ENCODE data around the gene SYNRG. TPM values are rescaled to one million over a fixed set of nuclear protein-coding genes. Genes with fewer than 3 reads are reported as not detected.
"Not testable (repeated sequence)": the region's sequence is repeated elsewhere in the genome, so short reads cannot be mapped to it uniquely, and the experiment has no call there.

The SYNRG gene
- total RNA-seq, 2 experiments from 2014 or later: 90.8 to 122 TPM

GRCh38 chr17:37616430-37616829, 7.2 kb upstream of the SYNRG start:
- CTCF ChIA-PET; H3K9me3 Mint-ChIP-seq (ENCODE audit: low read depth); H3K4me1 Mint-ChIP-seq; DNase-seq; H3K27me3 Mint-ChIP-seq; H3K4me3 Mint-ChIP-seq; H3K27ac Mint-ChIP-seq; ATAC-seq: not testable (repeated sequence)
- peaks cover 34% of the 10 kb centered on the region for H3K36me3 Mint-ChIP-seq

GRCh38 chr17:37614823-37615222, 5.6 kb upstream of the SYNRG start:
- ATAC-seq: no peak
- Mint-ChIP-seq H3K4me1 (peaks cover 6% of the 10 kb centered on the region), H3K9me3 (ENCODE audit: low read depth) (no peaks in the 10 kb centered on the region), H3K36me3 (peaks cover 23% of the 10 kb centered on the region), H3K27ac (no peak overlapping the region), H3K27me3 (no peaks in the 10 kb centered on the region), H3K4me3 (no peak overlapping the region)
- no peak for DNase-seq
- CTCF ChIA-PET: no interaction called here

- no peak overlapping the region for H3K27ac Mint-ChIP-seq
- no peaks in the 10 kb centered on the region for H3K9me3 Mint-ChIP-seq (ENCODE audit: low read depth)
- no peaks in the 10 kb centered on the region for H3K27me3 Mint-ChIP-seq
- H3K36me3 Mint-ChIP-seq: peaks cover 23% of the 10 kb centered on the region
- CTCF ChIA-PET: interaction anchor here (1.6 kb wide), 1 partner anchor 25 kb away, joined by 4 read pairs; no protein-coding TSS in a partner anchor
- DNase-seq: no peak
- no peak for ATAC-seq
- peaks cover 10% of the 10 kb centered on the region for H3K4me1 Mint-ChIP-seq
- H3K4me3 Mint-ChIP-seq: no peak overlapping the region
These were observed 5.2 kb upstream of the SYNRG start for GRCh38 chr17:37614391-37614790.

- Mint-ChIP-seq H3K27me3 (no peaks in the 10 kb centered on the region), H3K27ac (no peak overlapping the region)
- CTCF ChIA-PET: interaction anchor here (0.8 to 4.2 kb wide), 4 partner anchors 10 to 204 kb away, joined by 3 to 16 read pairs (median 8); no protein-coding TSS in a partner anchor
These were observed 1.8 kb upstream of the SYNRG start for GRCh38 chr17:37610971-37611370.

DNA sequence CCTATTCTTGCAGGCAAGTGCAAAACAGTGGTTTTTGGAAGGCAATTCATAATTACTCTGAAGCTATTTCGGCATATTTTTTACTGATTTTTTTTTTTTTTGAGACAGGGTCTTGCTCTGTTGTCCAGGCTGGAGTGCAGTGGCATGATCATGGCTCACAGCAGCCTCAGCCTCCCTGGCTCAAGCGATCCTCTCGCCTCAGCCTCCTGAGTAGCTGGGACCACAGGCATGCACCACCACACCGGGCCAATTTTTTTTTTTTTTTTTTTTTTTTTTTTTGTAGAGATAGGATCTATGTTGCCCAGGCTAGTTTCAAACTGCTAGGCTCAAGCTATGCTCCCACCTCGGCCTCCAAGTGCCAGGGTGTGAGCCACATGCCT, 813 bp upstream of the SYNRG start:
- Mint-ChIP-seq H3K4me3 (peak overlapping the region; percentile 79), H3K36me3 (peaks cover 23% of the 10 kb centered on the region), H3K27ac (peak overlapping the region; percentile 87), H3K4me1 (peaks cover 29% of the 10 kb centered on the region)
- H3K9me3 Mint-ChIP-seq (ENCODE audit: low read depth); DNase-seq; ATAC-seq; H3K27me3 Mint-ChIP-seq: not testable (repeated sequence)
- CTCF ChIA-PET: interaction anchor here (0.7 to 4.2 kb wide), 15 partner anchors 9 to 237 kb away, joined by 3 to 16 read pairs (median 5); partner anchors contain the start of gene DDX52

More at GRCh38 chr17:37610971-37611370, 1.8 kb upstream of the SYNRG start:
- H3K4me1 Mint-ChIP-seq: peaks cover 20% of the 10 kb centered on the region
- no peak for DNase-seq
- ATAC-seq: no peak
- H3K9me3 Mint-ChIP-seq (ENCODE audit: low read depth): no peaks in the 10 kb centered on the region
- H3K4me3 Mint-ChIP-seq: no peak overlapping the region
- peaks cover 17% of the 10 kb centered on the region for H3K36me3 Mint-ChIP-seq

DNA sequence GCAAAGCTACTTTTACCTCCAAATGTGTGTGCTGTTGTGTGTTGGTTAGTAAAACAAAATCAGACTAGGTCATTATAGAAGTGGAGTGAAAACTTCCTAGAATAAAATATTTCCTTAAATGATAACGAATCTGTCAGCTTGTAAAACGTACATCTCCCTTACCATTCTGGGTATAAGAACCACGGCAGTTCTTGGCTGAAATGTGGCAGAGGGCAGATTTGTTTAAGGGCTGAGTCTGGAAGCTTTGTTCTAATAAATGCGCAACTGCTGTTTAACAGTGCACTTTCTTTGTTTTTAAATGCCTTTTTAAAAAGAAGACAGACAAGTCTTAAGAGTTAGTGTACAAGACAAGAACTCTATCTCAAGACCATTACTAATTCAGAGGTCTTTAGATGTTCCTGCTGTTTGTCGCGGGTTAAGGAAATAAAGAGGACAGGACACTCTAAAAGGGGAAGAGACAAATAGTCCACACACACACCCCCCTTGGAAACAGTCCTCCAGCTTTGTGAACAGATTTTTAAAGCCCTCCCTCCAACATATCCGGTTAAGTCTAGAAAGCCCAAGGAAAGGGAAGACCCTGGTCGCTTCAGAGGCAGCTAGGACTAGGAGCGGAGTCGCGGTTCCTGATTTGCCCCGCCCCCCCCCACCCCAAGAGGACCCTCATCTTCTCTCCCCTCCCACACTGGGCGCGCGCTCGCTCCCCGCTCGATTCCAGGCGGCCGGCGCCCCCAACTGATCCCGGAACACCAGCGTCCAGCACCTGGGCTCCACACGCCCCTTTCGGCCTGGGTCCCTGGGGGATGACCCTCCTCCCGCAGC, 658 bp downstream of the SYNRG start:
- DNase-seq: no peak
- peak; percentile 5 for ATAC-seq

GRCh38 chr17:37607637-37608331, 1.4 kb downstream of the SYNRG start:
- H3K4me1 Mint-ChIP-seq: peaks cover 50% of the 10 kb centered on the region
- peak overlapping the region; percentile 79 for H3K4me3 Mint-ChIP-seq
- DNase-seq (peak; percentile 66), ATAC-seq (no peak)
- CTCF ChIA-PET: interaction anchor here (1.7 to 2.3 kb wide), 2 partner anchors 10 to 234 kb away, joined by 4 to 8 read pairs (median 6); no protein-coding TSS in a partner anchor
- H3K36me3 Mint-ChIP-seq: peaks cover 29% of the 10 kb centered on the region
- H3K27me3 Mint-ChIP-seq: no peaks in the 10 kb centered on the region
- H3K9me3 Mint-ChIP-seq (ENCODE audit: low read depth): no peaks in the 10 kb centered on the region
- peak overlapping the region; percentile 92 for H3K27ac Mint-ChIP-seq

More for the DNA sequence above, 658 bp downstream of the SYNRG start:
- H3K9me3 Mint-ChIP-seq (ENCODE audit: low read depth): no peaks in the 10 kb centered on the region
- no peaks in the 10 kb centered on the region for H3K27me3 Mint-ChIP-seq
- peak overlapping the region; percentile 79 for H3K4me3 Mint-ChIP-seq
- peak overlapping the region; percentile 92 for H3K27ac Mint-ChIP-seq
- H3K4me1 Mint-ChIP-seq: peaks cover 44% of the 10 kb centered on the region
- CTCF ChIA-PET: interaction anchor here (1.2 to 4.2 kb wide), 12 partner anchors 8 to 235 kb away, joined by 3 to 16 read pairs (median 6); partner anchors contain the start of gene DDX52
- H3K36me3 Mint-ChIP-seq: peaks cover 27% of the 10 kb centered on the region

GRCh38 chr17:37605813-37606505, 3.3 kb downstream of the SYNRG start:
- Mint-ChIP-seq H3K27me3 (no peaks in the 10 kb centered on the region), H3K27ac (peak overlapping the region; percentile 92), H3K36me3 (peaks cover 34% of the 10 kb centered on the region), H3K9me3 (ENCODE audit: low read depth) (no peaks in the 10 kb centered on the region), H3K4me1 (peaks cover 55% of the 10 kb centered on the region), H3K4me3 (peak overlapping the region; percentile 79)
- DNase-seq (peak; percentile 79), ATAC-seq (peak; percentile 32)
- CTCF ChIA-PET: interaction anchor here (0.8 to 2.4 kb wide), 4 partner anchors 11 to 232 kb away, joined by 4 to 9 read pairs (median 7); no protein-coding TSS in a partner anchor

GRCh38 chr17:37605081-37605480, 4.1 kb downstream of the SYNRG start:
- no peaks in the 10 kb centered on the region for H3K9me3 Mint-ChIP-seq (ENCODE audit: low read depth)
- H3K27me3 Mint-ChIP-seq: no peaks in the 10 kb centered on the region
- H3K27ac Mint-ChIP-seq: peak overlapping the region; percentile 92
- peak overlapping the region; percentile 79 for H3K4me3 Mint-ChIP-seq
- peaks cover 58% of the 10 kb centered on the region for H3K4me1 Mint-ChIP-seq
- CTCF ChIA-PET: interaction anchor here (0.8 to 2.4 kb wide), 3 partner anchors 10 to 232 kb away, joined by 3 to 9 read pairs (median 8); no protein-coding TSS in a partner anchor
- ATAC-seq (no peak), DNase-seq (no peak)
- peaks cover 39% of the 10 kb centered on the region for H3K36me3 Mint-ChIP-seq

DNA sequence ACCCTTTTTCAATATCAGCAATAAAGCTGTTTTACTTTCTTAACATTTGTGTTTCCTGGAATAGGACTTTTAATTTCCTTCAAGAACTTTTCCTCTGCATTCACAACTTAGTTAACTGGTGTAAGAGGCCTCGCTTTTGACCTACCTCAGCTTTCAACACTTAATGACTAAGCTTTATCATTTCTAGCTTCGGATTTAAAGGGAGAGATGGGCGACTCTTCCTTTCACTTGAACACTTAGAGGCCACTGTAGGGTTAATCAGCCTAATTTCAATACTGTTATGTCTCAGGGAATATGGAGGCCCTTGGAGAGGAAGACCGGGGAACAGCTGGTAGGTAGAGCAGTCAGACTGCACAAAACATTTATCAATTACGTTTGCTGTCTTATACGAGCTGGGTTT, 4.7 kb downstream of the SYNRG start:
- CTCF ChIA-PET: interaction anchor here (0.8 to 2.4 kb wide), 2 partner anchors 77 to 231 kb away, joined by 3 to 9 read pairs; no protein-coding TSS in a partner anchor

GRCh38 chr17:37598145-37598544, 11.1 kb downstream of the SYNRG start:
- no peak overlapping the region for H3K4me3 Mint-ChIP-seq
- H3K27ac Mint-ChIP-seq: no peak overlapping the region
- no peak for ATAC-seq
- H3K9me3 Mint-ChIP-seq (ENCODE audit: low read depth): no peaks in the 10 kb centered on the region
- H3K36me3 Mint-ChIP-seq: peaks cover 56% of the 10 kb centered on the region
- H3K27me3 Mint-ChIP-seq: no peaks in the 10 kb centered on the region
- CTCF ChIA-PET: no interaction called here
- DNase-seq: no peak
- peaks cover 17% of the 10 kb centered on the region for H3K4me1 Mint-ChIP-seq

More for the DNA sequence above, 4.7 kb downstream of the SYNRG start:
- ATAC-seq: no peak
- H3K9me3 Mint-ChIP-seq (ENCODE audit: low read depth): no peaks in the 10 kb centered on the region
- peaks cover 53% of the 10 kb centered on the region for H3K4me1 Mint-ChIP-seq
- DNase-seq: no peak
- peak overlapping the region; percentile 92 for H3K27ac Mint-ChIP-seq
- H3K4me3 Mint-ChIP-seq: peak overlapping the region; percentile 79
- peaks cover 39% of the 10 kb centered on the region for H3K36me3 Mint-ChIP-seq
- H3K27me3 Mint-ChIP-seq: no peaks in the 10 kb centered on the region

GRCh38 chr17:37592291-37592690, 16.9 kb downstream of the SYNRG start:
- peaks cover 62% of the 10 kb centered on the region for H3K36me3 Mint-ChIP-seq
- CTCF ChIA-PET: interaction anchor here (1.0 to 2.5 kb wide), 2 partner anchors 9 to 17 kb away, joined by 3 to 9 read pairs; partner anchors contain the start of gene SYNRG
- peaks cover 23% of the 10 kb centered on the region for H3K4me1 Mint-ChIP-seq
- H3K27me3 Mint-ChIP-seq: no peaks in the 10 kb centered on the region
- DNase-seq: no peak
- no peak overlapping the region for H3K27ac Mint-ChIP-seq
- no peak for ATAC-seq
- no peaks in the 10 kb centered on the region for H3K9me3 Mint-ChIP-seq (ENCODE audit: low read depth)
- H3K4me3 Mint-ChIP-seq: no peak overlapping the region

GRCh38 chr17:37585066-37585465, 24.2 kb downstream of the SYNRG start:
- CTCF ChIA-PET: no interaction called here
- no peak overlapping the region for H3K4me3 Mint-ChIP-seq
- DNase-seq (no peak), ATAC-seq (no peak)
- no peak overlapping the region for H3K27ac Mint-ChIP-seq
- H3K4me1 Mint-ChIP-seq: peaks cover 6% of the 10 kb centered on the region
- H3K9me3 Mint-ChIP-seq (ENCODE audit: low read depth): no peaks in the 10 kb centered on the region
- H3K36me3 Mint-ChIP-seq: peaks cover 49% of the 10 kb centered on the region
- no peaks in the 10 kb centered on the region for H3K27me3 Mint-ChIP-seq

Measured in activated CD8-positive, alpha-beta memory T cell treated with anti-CD3 and anti-CD28 coated beads, Interleukin-2, amount 10 ng/mL, durations not matched to agents 7 days and 5 days (primary cell).